ENCODE data around the gene ATG13.

The ATG13 gene

GRCh38 chr11:46609386-46609785 lies 8.0 kb upstream of the ATG13 start:
- DNase-seq = no peak

GRCh38 chr11:46611526-46612304 lies 5.6 kb upstream of the ATG13 start:
- DNase-seq = no peak

GRCh38 chr11:46612326-46612725 lies 5.0 kb upstream of the ATG13 start:
- DNase-seq = no peak

GRCh38 chr11:46615756-46616155 lies 1.6 kb upstream of the ATG13 start:
- DNase-seq = no peak

- no peak for DNase-seq
Measured at GRCh38 chr11:46616551-46617133, 711 bp upstream of the ATG13 start.

GRCh38 chr11:46617972-46618314 lies 590 bp downstream of the ATG13 start:
- no peak for DNase-seq

- no peak for DNase-seq
Measured at GRCh38 chr11:46618837-46619236, 1.5 kb downstream of the ATG13 start.

GRCh38 chr11:46625406-46625805 lies 8.1 kb downstream of the ATG13 start:
- no peak for DNase-seq

GRCh38 chr11:46628961-46629360 lies 11.6 kb downstream of the ATG13 start:
- no peak for DNase-seq

GRCh38 chr11:46630237-46630636 lies 12.9 kb downstream of the ATG13 start:
- no peak for DNase-seq

- no peak for DNase-seq
Measured at GRCh38 chr11:46631676-46632075, 14.3 kb downstream of the ATG13 start.

GRCh38 chr11:46632502-46632901 lies 15.1 kb downstream of the ATG13 start:
- no peak for DNase-seq

GRCh38 chr11:46633291-46634217 lies 16.2 kb downstream of the ATG13 start:
- DNase-seq = no peak

- DNase-seq = no peak
Measured at GRCh38 chr11:46635557-46636139, 18.3 kb downstream of the ATG13 start.

- DNase-seq = no peak
Measured at GRCh38 chr11:46637546-46637945, 20.2 kb downstream of the ATG13 start.

- DNase-seq = no peak
Measured at GRCh38 chr11:46639197-46639839, 22.0 kb downstream of the ATG13 start.

- no peak for DNase-seq
Measured at GRCh38 chr11:46640036-46640788, 22.9 kb downstream of the ATG13 start.

GRCh38 chr11:46641639-46642038 lies 24.3 kb downstream of the ATG13 start:
- DNase-seq = no peak

GRCh38 chr11:46642627-46643335 lies 25.4 kb downstream of the ATG13 start:
- DNase-seq = no peak

- no peak for DNase-seq
Measured at GRCh38 chr11:46643531-46643930, 26.2 kb downstream of the ATG13 start.

- DNase-seq = no peak
Measured at GRCh38 chr11:46643986-46644385, 26.6 kb downstream of the ATG13 start.
